Stimulated activated CD4-positive, alpha-beta T cell treated with anti-CD3 and anti-CD28 coated beads, Interleukin-2, amount 100 ng/mL, for 24 hours (primary cell): ENCODE data around the gene ANGPTL4.
"Not testable (repeated sequence)": the region's sequence is repeated elsewhere in the genome, so short reads cannot be mapped to it uniquely, and the experiment has no call there.

Source experiments
- DNase-seq, 2 donors: peaks; one replicate each; pipeline ENCODE4 v3.0.0-alpha.2; 2020

The ANGPTL4 gene

DNA sequence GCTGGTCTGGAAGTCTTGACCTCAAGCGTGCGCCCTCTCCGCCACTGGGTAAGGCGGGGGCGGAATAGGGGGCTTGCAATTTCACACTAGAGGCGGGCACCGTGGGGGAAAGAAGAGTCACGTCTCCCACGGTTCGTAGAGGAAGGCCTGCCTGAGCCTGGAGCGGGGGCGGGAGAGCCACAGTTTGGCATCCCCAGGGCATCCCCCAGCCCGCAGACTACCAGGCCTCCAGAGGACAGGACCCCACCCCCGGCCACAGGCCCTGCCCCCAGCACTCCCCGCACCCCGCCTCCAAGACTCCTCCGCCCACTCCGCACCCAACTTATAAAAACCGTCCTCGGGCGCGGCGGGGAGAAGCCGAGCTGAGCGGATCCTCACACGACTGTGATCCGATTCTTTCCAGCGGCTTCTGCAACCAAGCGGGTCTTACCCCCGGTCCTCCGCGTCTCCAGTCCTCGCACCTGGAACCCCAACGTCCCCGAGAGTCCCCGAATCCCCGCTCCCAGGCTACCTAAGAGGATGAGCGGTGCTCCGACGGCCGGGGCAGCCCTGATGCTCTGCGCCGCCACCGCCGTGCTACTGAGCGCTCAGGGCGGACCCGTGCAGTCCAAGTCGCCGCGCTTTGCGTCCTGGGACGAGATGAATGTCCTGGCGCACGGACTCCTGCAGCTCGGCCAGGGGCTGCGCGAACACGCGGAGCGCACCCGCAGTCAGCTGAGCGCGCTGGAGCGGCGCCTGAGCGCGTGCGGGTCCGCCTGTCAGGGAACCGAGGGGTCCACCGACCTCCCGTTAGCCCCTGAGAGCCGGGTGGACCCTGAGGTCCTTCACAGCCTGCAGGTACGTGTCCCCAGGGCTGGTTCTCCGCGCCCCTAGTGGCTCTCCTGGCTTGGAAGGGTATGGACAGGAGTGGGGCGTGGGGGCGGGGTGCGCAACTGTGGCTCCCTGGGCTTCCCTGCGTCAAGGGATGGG, at the start of gene ANGPTL4:
ANGPTL4 (plus strand) TSS at position 353 of the 969 bp plus-strand sequence; CDS start at position 520, 167 bp downstream.
- DNase-seq = peak; percentile 54 to 70

- DNase-seq = not testable (repeated sequence)
Measured at GRCh38 chr19:8314981-8315640, 48.8 kb upstream of the ANGPTL4 start.

GRCh38 chr19:8316351-8317125, 47.4 kb upstream of the ANGPTL4 start:
- DNase-seq = no peak

DNA sequence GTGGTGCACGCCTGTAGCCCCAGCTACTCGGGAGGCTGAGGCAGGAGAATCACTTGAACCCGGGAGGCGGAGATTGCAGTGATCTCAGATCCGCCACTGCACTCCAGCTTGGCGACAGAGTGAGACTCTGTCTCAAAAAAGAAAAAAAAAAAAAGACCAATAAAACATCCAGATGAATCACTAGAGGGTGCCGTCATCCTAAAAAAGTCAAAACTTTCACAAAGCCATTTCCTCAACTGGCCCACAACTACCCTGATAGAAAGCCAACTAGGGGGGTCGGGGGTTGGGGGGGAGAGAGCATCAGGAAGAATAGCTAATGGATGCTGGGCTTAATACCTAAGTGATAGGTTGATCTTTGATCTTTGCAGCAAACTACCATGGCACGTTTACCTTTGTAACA, 45.1 kb upstream of the ANGPTL4 start:
- not testable (repeated sequence) for DNase-seq

GRCh38 chr19:8319807-8320520, 44.0 kb upstream of the ANGPTL4 start:
- DNase-seq = no peak

GRCh38 chr19:8320564-8321066, 43.3 kb upstream of the ANGPTL4 start:
- DNase-seq = peak; percentile 24 to 26

- DNase-seq = peak; percentile 97
Measured at GRCh38 chr19:8321067-8321985, 42.6 kb upstream of the ANGPTL4 start, which contains the start of the genes NDUFA7 and RPS28. Gene NDUFA7 (minus strand): TSS chr19:8321375. CDS start chr19:8321358, 17 bp downstream. Gene RPS28 (plus strand): TSS chr19:8321496. CDS start chr19:8321531, 35 bp downstream.

- DNase-seq = peak in 1 of 2 donors; percentile 29
Measured at GRCh38 chr19:8321986-8322637, 41.8 kb upstream of the ANGPTL4 start.

DNA sequence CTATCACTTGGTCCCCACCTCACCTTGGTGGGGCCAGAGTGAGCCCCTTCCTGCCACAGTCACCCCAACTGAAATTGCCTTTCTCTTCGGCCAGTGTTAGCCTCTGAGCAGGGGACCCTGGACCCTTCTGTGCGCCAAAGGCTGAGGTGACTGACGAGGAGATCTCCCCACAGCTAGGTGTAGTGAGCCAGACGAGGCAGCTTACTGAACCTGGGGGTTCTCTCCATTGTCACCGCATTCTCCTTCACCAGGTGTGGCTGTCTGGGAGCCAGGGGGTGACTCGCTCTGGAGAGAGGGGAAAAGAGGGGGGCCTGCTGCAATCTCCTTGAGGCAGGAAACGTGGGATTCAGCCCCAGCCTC, 41.3 kb upstream of the ANGPTL4 start:
- no peak for DNase-seq

DNA sequence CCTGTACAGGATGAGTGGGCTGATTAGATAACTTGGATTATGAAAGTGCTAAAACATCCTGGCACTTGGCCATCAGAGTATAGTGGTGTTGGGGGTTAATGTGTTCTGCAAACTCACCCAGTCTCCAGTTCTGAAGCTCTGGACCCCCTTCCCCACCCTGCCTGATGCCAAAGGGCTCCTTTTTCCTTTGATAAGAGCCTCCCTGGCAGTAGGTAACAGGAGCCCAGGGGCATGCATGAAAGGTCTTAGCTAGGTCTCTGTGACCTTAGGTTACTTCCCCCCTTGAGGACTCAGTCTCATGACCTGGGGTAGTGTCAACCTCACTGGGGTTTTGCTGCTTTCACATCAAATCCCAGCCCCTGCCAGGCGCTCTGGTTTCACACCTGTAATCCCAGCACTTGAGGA, 40.2 kb upstream of the ANGPTL4 start:
- peak in 1 of 2 donors; percentile 27 for DNase-seq

DNA sequence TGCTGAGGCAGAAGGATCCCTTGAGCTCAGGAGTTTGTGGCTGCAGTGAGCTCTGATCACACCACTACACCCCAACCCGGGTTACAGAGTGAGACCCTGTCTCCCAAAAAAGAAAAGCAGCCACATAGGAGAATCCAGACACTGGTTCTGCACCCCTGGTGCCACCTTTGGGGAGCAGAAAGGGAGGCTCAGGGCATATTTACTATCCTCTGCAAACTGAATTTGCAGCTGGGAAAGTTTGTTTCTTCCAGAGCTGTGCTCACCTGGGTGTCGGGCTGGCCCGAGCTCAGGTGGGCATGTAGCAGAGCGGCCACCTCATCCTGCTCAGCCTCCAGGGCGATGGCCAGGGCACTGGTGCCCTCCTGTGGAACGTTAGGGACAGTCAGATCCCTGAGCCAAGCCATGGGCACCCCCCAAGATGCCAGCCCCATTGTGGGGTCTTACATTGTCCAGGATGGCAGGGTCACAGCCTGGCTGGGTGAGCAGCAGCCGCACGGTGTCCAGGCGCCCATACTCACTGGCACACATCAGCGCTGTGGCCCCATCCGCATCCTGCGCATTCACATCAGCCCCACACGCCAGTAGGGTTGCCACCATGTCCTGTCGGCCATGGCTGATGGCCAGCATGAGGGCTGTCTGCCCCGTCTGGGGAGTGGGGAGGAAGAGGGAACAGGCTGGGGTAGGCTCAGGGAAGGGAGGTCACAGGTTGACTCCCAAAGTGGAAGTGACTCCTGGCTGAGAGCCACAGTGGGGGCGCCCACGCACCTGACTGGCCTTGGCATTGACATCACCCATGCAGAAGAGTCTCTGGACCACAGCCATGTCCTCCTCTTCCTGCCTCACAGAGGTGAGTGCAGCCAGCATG, 39.5 kb upstream of the ANGPTL4 start:
- DNase-seq = peak; percentile 23 to 41

DNA sequence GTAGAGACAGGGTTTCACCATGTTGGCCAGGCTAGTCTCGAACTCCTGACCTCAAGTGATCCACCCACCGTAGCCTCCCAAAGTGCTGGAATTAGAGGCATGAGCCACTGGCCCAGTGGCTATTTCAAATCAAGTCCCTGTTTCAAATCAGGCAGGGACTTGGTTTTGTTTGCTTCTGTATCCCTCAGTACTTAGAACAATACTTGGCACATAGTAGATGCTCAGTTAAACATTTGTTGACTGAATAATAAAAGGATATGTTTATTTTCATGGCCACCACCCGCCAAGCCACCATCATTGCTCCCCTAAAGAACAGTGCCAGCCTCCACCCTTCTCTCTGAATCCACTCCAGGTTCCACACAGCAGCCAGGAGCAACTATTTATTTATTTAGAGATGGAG, 38.5 kb upstream of the ANGPTL4 start:
- DNase-seq = no peak

DNA sequence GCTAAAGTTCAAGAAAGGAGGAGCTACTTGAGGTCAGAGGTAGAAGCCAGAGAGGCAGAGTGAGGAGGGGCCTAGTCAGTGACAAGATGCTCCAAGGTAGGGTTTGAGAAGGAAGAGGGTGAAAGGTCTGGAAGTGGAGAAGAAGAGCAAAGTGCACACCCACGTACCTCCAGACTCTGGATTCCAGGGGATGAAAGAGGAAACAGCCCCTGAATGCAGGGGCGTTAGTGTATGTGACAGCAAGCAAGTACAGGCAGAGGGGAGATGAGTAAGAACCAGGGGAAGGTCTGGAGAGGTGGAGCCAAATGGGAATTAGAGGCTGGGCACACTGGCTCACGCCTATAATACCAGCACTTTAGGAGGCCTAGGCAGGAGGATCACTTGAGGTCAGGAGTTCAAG, 34.0 kb upstream of the ANGPTL4 start:
- DNase-seq = no peak

DNA sequence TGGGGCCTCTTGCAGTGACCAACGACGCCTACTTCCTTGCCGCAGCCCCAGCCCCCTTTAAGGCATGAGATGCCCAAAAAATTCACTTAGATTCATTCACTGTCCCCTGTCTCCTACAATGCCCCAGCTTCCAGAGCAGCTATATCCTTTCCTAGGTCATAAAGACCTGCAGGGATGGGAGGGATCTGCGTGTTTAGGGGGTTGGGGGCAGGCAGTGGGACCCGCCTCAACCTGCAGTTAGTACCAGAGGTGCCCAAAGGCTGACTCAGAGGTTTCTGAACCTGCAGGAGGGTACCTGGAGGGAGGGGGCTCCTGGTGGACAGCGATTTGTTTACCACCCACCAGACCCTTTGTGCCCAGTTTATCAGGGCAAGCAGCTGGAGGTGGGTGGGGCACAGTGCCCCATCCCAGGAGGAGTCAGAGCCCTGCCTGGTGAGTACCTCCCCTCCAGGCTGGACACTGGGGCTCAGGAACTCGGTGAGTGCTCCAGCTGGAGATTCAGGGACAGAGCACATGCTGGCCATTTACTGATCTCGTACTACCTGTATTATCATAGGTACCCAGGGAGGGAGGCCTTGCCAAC, 32.6 kb upstream of the ANGPTL4 start:
- DNase-seq = no peak

DNA sequence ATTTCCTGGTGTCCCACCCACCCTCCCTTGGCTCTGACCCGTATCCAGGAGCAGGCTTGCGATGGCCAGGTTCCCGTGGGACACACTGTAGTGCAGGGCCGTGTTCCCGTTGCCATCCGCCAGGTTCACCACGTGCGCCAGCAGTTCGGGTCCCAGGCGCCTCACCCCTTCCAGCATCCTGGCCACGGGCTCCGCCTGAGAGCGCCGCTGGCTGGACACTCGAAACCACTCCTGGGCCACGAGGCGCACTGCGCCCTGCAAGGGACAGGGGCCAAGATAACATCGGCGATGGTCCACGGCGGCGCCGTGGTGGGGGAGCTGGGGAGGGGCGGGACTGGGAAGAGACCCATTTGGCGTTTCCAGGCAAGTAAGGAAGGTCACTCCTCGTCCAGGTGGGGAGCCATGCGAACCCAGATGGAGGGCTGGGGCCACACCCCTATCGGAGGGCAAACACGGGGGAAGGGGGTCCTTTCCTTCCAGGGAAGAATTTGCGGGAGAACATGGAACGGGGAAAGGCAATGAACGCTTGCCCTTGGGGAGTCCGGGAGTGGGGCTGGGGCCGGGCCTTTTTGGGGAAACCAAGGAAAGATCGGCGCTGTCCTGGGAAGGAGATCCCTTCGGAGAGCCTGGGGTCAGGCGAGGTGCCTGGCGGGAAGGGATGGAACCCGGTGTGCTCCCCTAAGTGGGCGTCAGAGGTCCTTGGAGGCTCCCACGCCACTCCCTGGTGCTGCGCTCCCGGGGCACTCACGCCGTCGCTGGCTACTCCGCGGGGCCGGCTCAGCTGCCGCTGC, 30.8 kb upstream of the ANGPTL4 start:
- no peak for DNase-seq

GRCh38 chr19:8333767-8334457, 30.0 kb upstream of the ANGPTL4 start:
- no peak for DNase-seq
